22Rv1 (cell line): ENCODE measurements around the gene NUP107.

Source experiments
- ZFX ChIP-seq: fragments of 450-650 bp; IDR thresholded peaks from 2 replicates; pipeline ENCODE4 v1.6.1; 2017; ENCODE audit warnings: antibody characterized with exemption, borderline replicate concordance
- TF ChIP-seq, protein P1 (sequence below): fragments of 450-650 bp; IDR thresholded peaks from 2 replicates; pipeline ENCODE4 v1.5.1; 2017; ENCODE audit warnings: mild to moderate bottlenecking

DNA sequence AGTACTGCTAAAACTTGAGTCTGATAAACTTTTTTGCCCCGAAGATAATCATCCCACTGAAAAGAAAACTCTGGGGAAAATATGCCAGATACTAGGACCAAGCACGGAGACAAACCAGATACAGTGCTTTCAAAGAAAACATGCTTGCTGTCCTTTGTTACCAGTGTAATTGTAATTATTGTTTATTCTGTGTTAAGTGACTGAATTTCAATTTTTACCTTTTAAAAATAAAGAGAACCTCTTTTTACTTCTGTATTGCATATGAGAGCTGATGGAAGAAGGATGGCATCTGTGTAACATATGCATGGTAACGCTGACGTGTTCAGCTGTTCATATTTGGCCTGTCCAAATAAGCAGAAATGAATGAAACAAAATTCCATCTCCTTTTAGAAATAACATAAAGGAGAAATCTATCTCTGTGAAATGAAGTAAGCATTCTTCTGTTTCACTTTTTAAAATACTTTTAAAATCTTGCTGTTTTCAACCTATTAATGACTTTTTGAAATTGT, 81.7 kb downstream of the NUP107 start:
- TF ChIP-seq, protein P1, sequence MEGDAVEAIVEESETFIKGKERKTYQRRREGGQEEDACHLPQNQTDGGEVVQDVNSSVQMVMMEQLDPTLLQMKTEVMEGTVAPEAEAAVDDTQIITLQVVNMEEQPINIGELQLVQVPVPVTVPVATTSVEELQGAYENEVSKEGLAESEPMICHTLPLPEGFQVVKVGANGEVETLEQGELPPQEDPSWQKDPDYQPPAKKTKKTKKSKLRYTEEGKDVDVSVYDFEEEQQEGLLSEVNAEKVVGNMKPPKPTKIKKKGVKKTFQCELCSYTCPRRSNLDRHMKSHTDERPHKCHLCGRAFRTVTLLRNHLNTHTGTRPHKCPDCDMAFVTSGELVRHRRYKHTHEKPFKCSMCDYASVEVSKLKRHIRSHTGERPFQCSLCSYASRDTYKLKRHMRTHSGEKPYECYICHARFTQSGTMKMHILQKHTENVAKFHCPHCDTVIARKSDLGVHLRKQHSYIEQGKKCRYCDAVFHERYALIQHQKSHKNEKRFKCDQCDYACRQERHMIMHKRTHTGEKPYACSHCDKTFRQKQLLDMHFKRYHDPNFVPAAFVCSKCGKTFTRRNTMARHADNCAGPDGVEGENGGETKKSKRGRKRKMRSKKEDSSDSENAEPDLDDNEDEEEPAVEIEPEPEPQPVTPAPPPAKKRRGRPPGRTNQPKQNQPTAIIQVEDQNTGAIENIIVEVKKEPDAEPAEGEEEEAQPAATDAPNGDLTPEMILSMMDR: no peak
- TF ChIP-seq ZFX: no peak
